ENCODE results near the gene CREB3. TPM values are rescaled to one million over a fixed set of nuclear protein-coding genes. Genes with fewer than 3 reads are reported as not detected.

The CREB3 gene
- total RNA-seq, 1 donor from 2014 or later = 28.1 TPM

GRCh38 chr9:35723426-35723825, 9.0 kb upstream of the CREB3 start:
- Histone ChIP-seq H3K4me1 (peaks cover 27% of the 10 kb centered on the region), H3K4me3 (no peak overlapping the region), H3K27ac (no peak overlapping the region), H3K27me3 (ENCODE audit: low read depth) (no peaks in the 10 kb centered on the region), H3K9me3 (no peaks in the 10 kb centered on the region), H3K36me3 (peaks cover 84% of the 10 kb centered on the region)
- ATAC-seq = no peak
- no peak for TF ChIP-seq CTCF (IDR thresholded peaks at IDR 0.05)
- intact Hi-C loops (cut with DNase I) = no loop called here
- DNase-seq = no peak

GRCh38 chr9:35723908-35724307, 8.6 kb upstream of the CREB3 start:
- peaks cover 79% of the 10 kb centered on the region for H3K36me3 ChIP-seq
- DNase-seq = no peak
- intact Hi-C loops (cut with DNase I) = no loop called here
- no peaks in the 10 kb centered on the region for H3K27me3 ChIP-seq (ENCODE audit: low read depth)
- no peaks in the 10 kb centered on the region for H3K9me3 ChIP-seq
- peaks cover 32% of the 10 kb centered on the region for H3K4me1 ChIP-seq
- no peak for TF ChIP-seq CTCF (IDR thresholded peaks at IDR 0.05)
- ATAC-seq = no peak
- H3K4me3 ChIP-seq = no peak overlapping the region
- H3K27ac ChIP-seq = no peak overlapping the region

- no peak overlapping the region for H3K4me3 ChIP-seq
- ATAC-seq (no peak), DNase-seq (no peak)
- no peak for TF ChIP-seq CTCF (IDR thresholded peaks at IDR 0.05)
- H3K9me3 ChIP-seq = no peaks in the 10 kb centered on the region
- intact Hi-C loops (cut with DNase I) = no loop called here
- H3K27ac ChIP-seq = no peak overlapping the region
- peaks cover 47% of the 10 kb centered on the region for H3K4me1 ChIP-seq
- H3K27me3 ChIP-seq (ENCODE audit: low read depth) = no peaks in the 10 kb centered on the region
- peaks cover 65% of the 10 kb centered on the region for H3K36me3 ChIP-seq
Measured at GRCh38 chr9:35725362-35725761, 7.1 kb upstream of the CREB3 start.

- intact Hi-C loops (cut with DNase I) = no loop called here
- H3K27ac ChIP-seq = peak overlapping the region; percentile 71
- no peaks in the 10 kb centered on the region for H3K9me3 ChIP-seq
- peaks cover 49% of the 10 kb centered on the region for H3K36me3 ChIP-seq
- no peak for TF ChIP-seq CTCF (IDR thresholded peaks at IDR 0.05)
- peak overlapping the region; percentile 84 for H3K4me3 ChIP-seq
- DNase-seq (peak; percentile 68), ATAC-seq (peak; percentile 50 to 51)
- H3K27me3 ChIP-seq (ENCODE audit: low read depth) = no peaks in the 10 kb centered on the region
- H3K4me1 ChIP-seq = peaks cover 55% of the 10 kb centered on the region
Measured at GRCh38 chr9:35726931-35727330, 5.5 kb upstream of the CREB3 start.

- no peaks in the 10 kb centered on the region for H3K9me3 ChIP-seq
- H3K27ac ChIP-seq = peak overlapping the region; percentile 71
- TF ChIP-seq CTCF (IDR thresholded peaks at IDR 0.05) = no peak
- peaks cover 42% of the 10 kb centered on the region for H3K36me3 ChIP-seq
- intact Hi-C loops (cut with DNase I) = no loop called here
- ATAC-seq = no peak
- peak overlapping the region; percentile 84 for H3K4me3 ChIP-seq
- peaks cover 55% of the 10 kb centered on the region for H3K4me1 ChIP-seq
- no peaks in the 10 kb centered on the region for H3K27me3 ChIP-seq (ENCODE audit: low read depth)
- DNase-seq = no peak
Measured at GRCh38 chr9:35727676-35728040, 4.8 kb upstream of the CREB3 start.

All from lower lobe of right lung (tissue), 2 donors.